Measurements from ENCODE around the gene EME1. TPM values are rescaled to one million over a fixed set of nuclear protein-coding genes. Genes with fewer than 3 reads are reported as not detected.

Gene EME1
- total and polyA plus RNA-seq, 2 of the 4 experiments (the other 2 are of a cell fraction): 9.1 to 9.4 TPM

GRCh38 chr17:50360486-50361115, 12.4 kb upstream of the EME1 start:
- H4K8ac ChIP-seq (ENCODE audit: low read depth in 2 of 2, low read length in 2 of 2): no peak overlapping the region
- peaks cover 11% of the 10 kb centered on the region for H3K4me1 ChIP-seq (ENCODE audit: control insufficient read depth, insufficient read depth, low read length)
- peaks cover 3 to 11% of the 10 kb centered on the region in 2 experiments; a peak in 1 of 4 replicates for H3K79me1 ChIP-seq (ENCODE audit: low read depth in 1 of 2, low read length in 2 of 2)
- no peak overlapping the region for H3K14ac ChIP-seq (replicated peaks; ENCODE audit: low read depth, low read length)
- intact Hi-C loops (cut with micrococcal nuclease) (no loop called here), in situ Hi-C loops (cut with MboI; ENCODE audit: low sequenced_read_pairs) (no loop called here), dilution Hi-C loops (cut with HindIII; ENCODE audit: low sequenced_read_pairs, unreplicated experiment) (no loop called here)
- BruUV-seq (replicated peaks): no TSS peak
- no peak overlapping the region for H4K5ac ChIP-seq (ENCODE audit: low read depth, low read length)
- no peak overlapping the region for H2BK15ac ChIP-seq (ENCODE audit: low read depth, low read length)
- H3K27me3 ChIP-seq (ENCODE audit: control insufficient read depth, insufficient read depth, low read length): no peaks in the 10 kb centered on the region
- POLR2A ChIA-PET (ENCODE audit: unreplicated experiment): interaction anchor here (0.6 kb wide), 3 partner anchors 14 to 113 kb away, joined by 3 to 7 read pairs (median 4); no protein-coding TSS in a partner anchor
- no peak overlapping the region for H2AK5ac ChIP-seq (ENCODE audit: low read depth, low read length)
- H2BK20ac ChIP-seq (ENCODE audit: low read depth, low read length): no peak overlapping the region
- no peak overlapping the region for H3K18ac ChIP-seq (ENCODE audit: low read depth, low read length)
- H3K4ac ChIP-seq (ENCODE audit: low read depth, low read length): no peak overlapping the region
- H3K56ac ChIP-seq (ENCODE audit: extremely low read depth, insufficient read depth, low read length): no peak overlapping the region
- ATAC-seq (ENCODE audit: low read depth) (no peak), DNase-seq (no peak)
- H3K4me3 ChIP-seq (ENCODE audit: insufficient read depth, low read depth, low read length): no peak overlapping the region
- no peak overlapping the region for H4K91ac ChIP-seq (ENCODE audit: insufficient read depth, low read depth, low read length)
- H2AK9ac ChIP-seq (replicated peaks; ENCODE audit: low read depth, low read length, poor library complexity): no peak overlapping the region
- TF ChIP-seq MXI1 (IDR thresholded peaks at IDR 0.05; ENCODE audit: borderline replicate concordance, low read depth, low read length) (no peak), CHD1 (IDR thresholded peaks at IDR 0.05; ENCODE audit: low read depth, low read length) (no peak), CEBPB (IDR thresholded peaks at IDR 0.05; ENCODE audit: low read depth, low read length) (no peak), USF2 (IDR thresholded peaks at IDR 0.05; ENCODE audit: low read depth, low read length) (no peak), SMC3 (IDR thresholded peaks at IDR 0.05; ENCODE audit: low read depth, low read length) (no peak), BHLHE40 (IDR thresholded peaks at IDR 0.05; ENCODE audit: low read depth, low read length) (no peak), ELK1 (IDR thresholded peaks at IDR 0.05; ENCODE audit: borderline replicate concordance, low read depth, low read length) (no peak), RAD21 (IDR thresholded peaks at IDR 0.05; ENCODE audit: low read length) (no peak), POLR2A (IDR thresholded peaks at IDR 0.05; ENCODE audit: low read depth, low read length) (no peak), MAZ (IDR thresholded peaks at IDR 0.05; ENCODE audit: borderline replicate concordance, low read depth, low read length) (no peak), RCOR1 (IDR thresholded peaks at IDR 0.05; ENCODE audit: insufficient replicate concordance, low read length) (no peak), MAFK (IDR thresholded peaks at IDR 0.05; ENCODE audit: low read depth, low read length) (no peak), NFE2L2 (IDR thresholded peaks at IDR 0.05; ENCODE audit: low read depth, low read length) (no peak), CTCF (conservative IDR thresholded peaks at IDR 0.05; ENCODE audit: low read depth, low read length) (no peak), FOS (IDR thresholded peaks at IDR 0.05; ENCODE audit: low read depth, low read length) (no peak)
- H3K9me1 ChIP-seq (ENCODE audit: insufficient read depth, low read length): peaks cover 9% of the 10 kb centered on the region; the same call in 1 of the 2 replicates
- H3K4me2 ChIP-seq (ENCODE audit: low read depth, low read length): no peak overlapping the region
- no peak overlapping the region for H2BK5ac ChIP-seq (ENCODE audit: low read depth, low read length, poor library complexity, severe bottlenecking)
- H2AFZ ChIP-seq (replicated peaks; ENCODE audit: low read length, poor library complexity): no peak overlapping the region
- no peaks in the 10 kb centered on the region for H3K9me3 ChIP-seq (ENCODE audit: control insufficient read depth, insufficient read depth, low read length)
- CTCF ChIA-PET: interaction anchor here (0.7 to 2.1 kb wide), 4 partner anchors 11 to 19 kb away, joined by 3 to 7 read pairs (median 6); no protein-coding TSS in a partner anchor
- no peak overlapping the region for H3K23ac ChIP-seq (ENCODE audit: low read depth, low read length)
- H4K20me1 ChIP-seq (ENCODE audit: insufficient read depth, low read length): peaks cover 22% of the 10 kb centered on the region; the same call in 1 of the 2 replicates
- no peak overlapping the region for H3K27ac ChIP-seq (ENCODE audit: insufficient read depth, low read length)
- WGBS, 2 experiments (ENCODE audit: extremely low coverage in 2 of 2, insufficient read length in 1 of 2): 70% methylated on average over 3 of the region's 11 CpGs; no CpG with 5 or more reads in 1 of the 2 experiments
- no peak overlapping the region for H2BK120ac ChIP-seq (ENCODE audit: low read depth, low read length)
- peaks cover 48% of the 10 kb centered on the region for H3K36me3 ChIP-seq (ENCODE audit: control insufficient read depth, insufficient read depth, low read length)
- no peak overlapping the region for H3K9ac ChIP-seq (ENCODE audit: low read depth, low read length)
